ENCODE results near the gene PSME1. TPM values are rescaled to one million over a fixed set of nuclear protein-coding genes. Genes with fewer than 3 reads are reported as not detected.

Gene PSME1
- total RNA-seq, 4 donors from 2014 or later: 63.3 to 158 (median 87.5) TPM

GRCh38 chr14:24098229-24098926, 37.6 kb upstream of the PSME1 start:
- DNase-seq (no peak), ATAC-seq (no peak)
- in situ Hi-C loops (cut with MboI; ENCODE audit: low sequenced_read_pairs in 4 of 4): no loop called here
- Histone ChIP-seq H3K27ac (no peak overlapping the region), H3K4me1 (peaks cover 10 to 13% of the 10 kb centered on the region in 2 donors), H3K4me3 (no peak overlapping the region), H3K36me3 (no peaks in the 10 kb centered on the region), H3K27me3 (no peaks in the 10 kb centered on the region), H3K9me3 (no peaks in the 10 kb centered on the region)
- TF ChIP-seq CTCF (IDR thresholded peaks at IDR 0.05 in 4 of 5, conservative IDR thresholded peaks at IDR 0.05 in 1 of 5) (no peak), POLR2A (IDR thresholded peaks at IDR 0.05) (no peak)
- intact Hi-C loops (cut with DNase I; ENCODE audit: low total_unique reads): no loop called here

- H3K27me3 ChIP-seq: no peaks in the 10 kb centered on the region
- H3K27ac ChIP-seq: no peak overlapping the region
- H3K9me3 ChIP-seq: no peaks in the 10 kb centered on the region
- H3K4me3 ChIP-seq: no peak overlapping the region
- H3K36me3 ChIP-seq: no peaks in the 10 kb centered on the region
- DNase-seq (peak in 1 of 2 donors; percentile 9), ATAC-seq (no peak)
- no peak for TF ChIP-seq CTCF (IDR thresholded peaks at IDR 0.05 in 4 of 5, conservative IDR thresholded peaks at IDR 0.05 in 1 of 5)
- TF ChIP-seq POLR2A (IDR thresholded peaks at IDR 0.05): no peak
- in situ Hi-C loops (cut with MboI; ENCODE audit: low sequenced_read_pairs in 4 of 4): no loop called here
- H3K4me1 ChIP-seq: peaks cover 9 to 10% of the 10 kb centered on the region in 2 donors
- intact Hi-C loops (cut with DNase I; ENCODE audit: low total_unique reads): no loop called here
Measured at GRCh38 chr14:24098927-24099813, 36.8 kb upstream of the PSME1 start.

GRCh38 chr14:24100197-24100981, 35.6 kb upstream of the PSME1 start:
- Histone ChIP-seq H3K27ac (no peak overlapping the region), H3K27me3 (no peaks in the 10 kb centered on the region), H3K4me1 (peaks cover under 1 to 6% of the 10 kb centered on the region in 2 donors), H3K36me3 (no peaks in the 10 kb centered on the region), H3K9me3 (no peaks in the 10 kb centered on the region), H3K4me3 (no peak overlapping the region)
- ATAC-seq (no peak), DNase-seq (no peak)
- in situ Hi-C loops (cut with MboI; ENCODE audit: low sequenced_read_pairs in 4 of 4) (no loop called here), intact Hi-C loops (cut with DNase I; ENCODE audit: low total_unique reads) (no loop called here)
- TF ChIP-seq POLR2A (IDR thresholded peaks at IDR 0.05) (no peak), CTCF (IDR thresholded peaks at IDR 0.05 in 4 of 5, conservative IDR thresholded peaks at IDR 0.05 in 1 of 5) (no peak)

GRCh38 chr14:24100982-24101494, 35.0 kb upstream of the PSME1 start:
- intact Hi-C loops (cut with DNase I; ENCODE audit: low total_unique reads): no loop called here
- H3K27ac ChIP-seq: no peak overlapping the region
- H3K9me3 ChIP-seq: no peaks in the 10 kb centered on the region

More at GRCh38 chr14:24100982-24101494, 35.0 kb upstream of the PSME1 start:
- Histone ChIP-seq H3K27me3 (no peaks in the 10 kb centered on the region), H3K4me1 (no peaks in the 10 kb centered on the region), H3K4me3 (no peak overlapping the region), H3K36me3 (no peaks in the 10 kb centered on the region)
- ATAC-seq (no peak), DNase-seq (no peak)
- in situ Hi-C loops (cut with MboI; ENCODE audit: low sequenced_read_pairs in 4 of 4): no loop called here
- no peak for TF ChIP-seq CTCF (IDR thresholded peaks at IDR 0.05 in 4 of 5, conservative IDR thresholded peaks at IDR 0.05 in 1 of 5)
- no peak for TF ChIP-seq POLR2A (IDR thresholded peaks at IDR 0.05)

Data from gastrocnemius medialis (tissue), 4 donors.